GM18519 (cell line): ENCODE measurements around the gene LIMK2.
"Not testable (repeated sequence)": the region's sequence is repeated elsewhere in the genome, so short reads cannot be mapped to it uniquely, and the experiment has no call there.

Experiments used
- ATAC-seq: cut with Tn5 transposase; IDR thresholded peaks from one replicate; pipeline ENCODE4 v1.9.1; 2021; ENCODE audit warnings: mild to moderate bottlenecking, moderate library complexity; ENCODE audit not compliant: unreplicated experiment, low FRiP score

Gene LIMK2

GRCh38 chr22:31210556-31211421 is 1.3 kb upstream of the LIMK2 start:
- ATAC-seq = no peak

- ATAC-seq = no peak
Observed at GRCh38 chr22:31211482-31211861, 626 bp upstream of the LIMK2 start.

- ATAC-seq = no peak
Observed at GRCh38 chr22:31212783-31213629, 908 bp downstream of the LIMK2 start.

GRCh38 chr22:31215018-31215535 is 3.0 kb downstream of the LIMK2 start:
- ATAC-seq = no peak

- no peak for ATAC-seq
Observed at GRCh38 chr22:31218565-31219262, 6.6 kb downstream of the LIMK2 start.

GRCh38 chr22:31221084-31221483 is 9.0 kb downstream of the LIMK2 start:
- ATAC-seq = no peak

GRCh38 chr22:31222736-31223135 is 10.6 kb downstream of the LIMK2 start:
- no peak for ATAC-seq

- no peak for ATAC-seq
Observed at GRCh38 chr22:31223786-31224191, 11.7 kb downstream of the LIMK2 start.

GRCh38 chr22:31224691-31225090 is 12.6 kb downstream of the LIMK2 start:
- ATAC-seq = not testable (repeated sequence)

- ATAC-seq = no peak
Observed at GRCh38 chr22:31227186-31227585, 15.1 kb downstream of the LIMK2 start.

GRCh38 chr22:31229402-31230079 is 17.4 kb downstream of the LIMK2 start:
- ATAC-seq = no peak

- no peak for ATAC-seq
Observed at GRCh38 chr22:31230155-31230870, 18.2 kb downstream of the LIMK2 start.

GRCh38 chr22:31230871-31231621 is 18.9 kb downstream of the LIMK2 start:
- no peak for ATAC-seq

GRCh38 chr22:31233001-31233400 is 20.9 kb downstream of the LIMK2 start:
- no peak for ATAC-seq

- no peak for ATAC-seq
Observed at GRCh38 chr22:31235081-31235480, 23.0 kb downstream of the LIMK2 start.

GRCh38 chr22:31236044-31236443 is 23.9 kb downstream of the LIMK2 start:
- ATAC-seq = not testable (repeated sequence)

- ATAC-seq = no peak
Observed at GRCh38 chr22:31238057-31238456, 26.0 kb downstream of the LIMK2 start.

- no peak for ATAC-seq
Observed at GRCh38 chr22:31239771-31240370, 27.8 kb downstream of the LIMK2 start.
